Endodermal cell (in vitro differentiated cells): ENCODE results near the gene ZNF593. TPM values are rescaled to one million over a fixed set of nuclear protein-coding genes. Genes with fewer than 3 reads are reported as not detected.

Source experiments
- DNase-seq: peaks from one replicate; pipeline ENCODE4 v3.0.0-alpha.2; 2017
- H3K27ac ChIP-seq: 2 replicates; pipeline ENCODE4 v1.5.1; 2013; ENCODE audit warnings: mild to moderate bottlenecking, low read depth, low read length, moderate library complexity
- H3K27me3 ChIP-seq: 2 replicates; pipeline ENCODE4 v1.6.1; 2013; ENCODE audit warnings: mild to moderate bottlenecking, low read length, moderate library complexity; ENCODE audit not compliant: insufficient read depth, control insufficient read depth, poor library complexity, severe bottlenecking
- H3K36me3 ChIP-seq: 2 replicates; pipeline ENCODE4 v1.7.0; 2013; ENCODE audit warnings: mild to moderate bottlenecking, low read length, moderate library complexity; ENCODE audit not compliant: control insufficient read depth, insufficient read depth
- H3K4me1 ChIP-seq: one replicate; pipeline ENCODE4 v1.7.0; 2013; ENCODE audit warnings: low read length; ENCODE audit not compliant: control insufficient read depth, insufficient read depth
- H3K4me3 ChIP-seq: 2 replicates; pipeline ENCODE4 v1.5.1; 2013; ENCODE audit warnings: mild to moderate bottlenecking, low read length, moderate library complexity
- H3K9ac ChIP-seq: 2 replicates; pipeline ENCODE4 v1.6.1; 2013; ENCODE audit warnings: mild to moderate bottlenecking, low read length, moderate library complexity; ENCODE audit not compliant: poor library complexity, severe bottlenecking; ENCODE audit errors: extremely low read depth
- H3K9me3 ChIP-seq: 2 replicates; pipeline ENCODE4 v1.6.1; 2013; ENCODE audit warnings: mild to moderate bottlenecking, low read length, moderate library complexity; ENCODE audit not compliant: control insufficient read depth
- H3K27ac Mint-ChIP-seq: 2 replicates; pipeline ENCODE4 v1.8.0; 2020; ENCODE audit warnings: mixed read lengths
- H3K27me3 Mint-ChIP-seq: 2 replicates; pipeline ENCODE4 v1.8.0; 2021; ENCODE audit warnings: mild to moderate bottlenecking, mixed read lengths; ENCODE audit not compliant: insufficient read depth
- H3K36me3 Mint-ChIP-seq: 2 replicates; pipeline ENCODE4 v1.8.0; 2020; ENCODE audit warnings: low read depth, mixed read lengths
- H3K4me1 Mint-ChIP-seq: 2 replicates; pipeline ENCODE4 v1.8.0; 2020; ENCODE audit warnings: mixed read lengths
- H3K4me3 Mint-ChIP-seq: 2 replicates; pipeline ENCODE4 v1.8.0; 2020; ENCODE audit warnings: mild to moderate bottlenecking, moderate library complexity, mixed read lengths
- H3K9me3 Mint-ChIP-seq: 2 replicates; pipeline ENCODE4 v1.8.0; 2020; ENCODE audit warnings: mild to moderate bottlenecking, mixed read lengths
- WGBS, 2 experiments: methylation state at CpG; one replicate each; pipeline versions ENCODE4 v1.1.5 to v1.1.7; 2013; ENCODE audit warnings: missing lambda C conversion rate in 2 of 2, mixed read lengths in 1 of 2; ENCODE audit not compliant: insufficient coverage in 1 of 2, insufficient read length in 1 of 2; 5-methylcytosine and 5-hydroxymethylcytosine counted together
- total RNA-seq, 2 donors: library from RNA; stranded (reverse); fragmentation: NEBNext Ultra II Directional in 1 of 2; extraction: Animal tissue kit (Norgen Biotek cat#: 25700) in 1 of 2; gene quantifications; 2 replicates in 1 of 2; 3 replicates in 1 of 2; pipeline ENCODE4 v1.2.1, GENCODE V29; 2021
- TF ChIP-seq, protein P1 (sequence below): fragments of 200-600 bp; sonication (generic); conservative IDR thresholded peaks from 2 replicates; pipeline ENCODE4 v1.5.0; 2021; ENCODE audit warnings: antibody characterized with exemption, mild to moderate bottlenecking

Gene ZNF593
- total RNA-seq, 2 donors from 2014 or later: 31.4 to 33.7 TPM

DNA sequence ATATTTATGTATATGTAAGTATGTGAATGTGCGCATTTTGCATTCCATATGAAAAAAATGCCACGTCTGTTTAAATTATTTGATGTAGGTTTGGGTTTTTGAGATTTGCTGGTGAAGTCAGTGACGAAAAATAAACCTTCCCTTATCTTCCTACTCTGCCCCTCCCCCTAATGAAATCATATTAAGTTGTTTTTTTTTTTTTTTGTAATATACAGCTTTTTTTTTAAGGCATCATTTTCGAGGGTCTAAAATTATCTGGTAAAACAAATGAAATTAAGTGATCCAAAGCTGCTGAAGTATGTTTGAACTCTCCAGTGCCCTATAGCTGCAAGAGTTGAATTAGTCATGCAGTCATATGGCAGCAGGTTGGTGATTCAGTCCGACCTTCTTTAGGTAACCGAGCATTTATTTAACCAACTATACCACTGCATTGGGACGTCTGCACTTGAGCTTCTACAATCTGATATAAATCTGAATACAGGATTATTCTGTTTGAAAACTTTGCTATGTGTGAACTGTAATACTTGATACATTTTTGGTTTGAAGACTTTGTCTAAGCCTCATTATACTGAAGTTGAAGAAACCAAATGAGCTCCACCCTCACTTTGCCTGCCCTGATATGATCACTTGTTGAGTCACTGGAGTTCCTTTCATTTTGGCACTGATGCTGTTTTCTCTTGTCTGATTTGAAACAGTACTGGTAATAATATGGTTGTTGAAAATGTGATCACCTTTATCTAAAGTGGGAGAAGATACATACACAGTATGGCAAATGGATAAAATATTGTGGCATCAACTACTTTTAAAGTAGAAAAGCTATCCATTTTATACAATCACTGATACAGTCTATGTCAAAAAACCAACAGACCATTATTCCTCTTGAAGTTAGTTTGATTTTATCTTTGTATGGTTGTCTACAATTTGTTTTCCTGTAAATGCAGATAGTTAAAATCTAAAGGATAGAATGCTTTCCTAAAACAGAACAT is 46.4 kb upstream of the ZNF593 start:
- H3K27me3 Mint-ChIP-seq: no peaks in the 10 kb centered on the region
- H3K9me3 Mint-ChIP-seq: no peaks in the 10 kb centered on the region
- Histone ChIP-seq H3K36me3 (peaks cover 18% of the 10 kb centered on the region), H3K27me3 (no peaks in the 10 kb centered on the region), H3K4me1 (no peaks in the 10 kb centered on the region), H3K9me3 (no peaks in the 10 kb centered on the region), H3K4me3 (no peak overlapping the region), H3K9ac (no peak overlapping the region), H3K27ac (no peak overlapping the region)
- WGBS, 2 experiments: 88 to 100% methylated on average over 1 to 5 of the region's 7 CpGs
- no peak for DNase-seq
- H3K27ac Mint-ChIP-seq: no peak overlapping the region
- H3K36me3 Mint-ChIP-seq: peaks cover 23% of the 10 kb centered on the region
- H3K4me3 Mint-ChIP-seq: no peak overlapping the region
- TF ChIP-seq, protein P1, sequence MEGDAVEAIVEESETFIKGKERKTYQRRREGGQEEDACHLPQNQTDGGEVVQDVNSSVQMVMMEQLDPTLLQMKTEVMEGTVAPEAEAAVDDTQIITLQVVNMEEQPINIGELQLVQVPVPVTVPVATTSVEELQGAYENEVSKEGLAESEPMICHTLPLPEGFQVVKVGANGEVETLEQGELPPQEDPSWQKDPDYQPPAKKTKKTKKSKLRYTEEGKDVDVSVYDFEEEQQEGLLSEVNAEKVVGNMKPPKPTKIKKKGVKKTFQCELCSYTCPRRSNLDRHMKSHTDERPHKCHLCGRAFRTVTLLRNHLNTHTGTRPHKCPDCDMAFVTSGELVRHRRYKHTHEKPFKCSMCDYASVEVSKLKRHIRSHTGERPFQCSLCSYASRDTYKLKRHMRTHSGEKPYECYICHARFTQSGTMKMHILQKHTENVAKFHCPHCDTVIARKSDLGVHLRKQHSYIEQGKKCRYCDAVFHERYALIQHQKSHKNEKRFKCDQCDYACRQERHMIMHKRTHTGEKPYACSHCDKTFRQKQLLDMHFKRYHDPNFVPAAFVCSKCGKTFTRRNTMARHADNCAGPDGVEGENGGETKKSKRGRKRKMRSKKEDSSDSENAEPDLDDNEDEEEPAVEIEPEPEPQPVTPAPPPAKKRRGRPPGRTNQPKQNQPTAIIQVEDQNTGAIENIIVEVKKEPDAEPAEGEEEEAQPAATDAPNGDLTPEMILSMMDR: no peak
- peaks cover 21% of the 10 kb centered on the region for H3K4me1 Mint-ChIP-seq

DNA sequence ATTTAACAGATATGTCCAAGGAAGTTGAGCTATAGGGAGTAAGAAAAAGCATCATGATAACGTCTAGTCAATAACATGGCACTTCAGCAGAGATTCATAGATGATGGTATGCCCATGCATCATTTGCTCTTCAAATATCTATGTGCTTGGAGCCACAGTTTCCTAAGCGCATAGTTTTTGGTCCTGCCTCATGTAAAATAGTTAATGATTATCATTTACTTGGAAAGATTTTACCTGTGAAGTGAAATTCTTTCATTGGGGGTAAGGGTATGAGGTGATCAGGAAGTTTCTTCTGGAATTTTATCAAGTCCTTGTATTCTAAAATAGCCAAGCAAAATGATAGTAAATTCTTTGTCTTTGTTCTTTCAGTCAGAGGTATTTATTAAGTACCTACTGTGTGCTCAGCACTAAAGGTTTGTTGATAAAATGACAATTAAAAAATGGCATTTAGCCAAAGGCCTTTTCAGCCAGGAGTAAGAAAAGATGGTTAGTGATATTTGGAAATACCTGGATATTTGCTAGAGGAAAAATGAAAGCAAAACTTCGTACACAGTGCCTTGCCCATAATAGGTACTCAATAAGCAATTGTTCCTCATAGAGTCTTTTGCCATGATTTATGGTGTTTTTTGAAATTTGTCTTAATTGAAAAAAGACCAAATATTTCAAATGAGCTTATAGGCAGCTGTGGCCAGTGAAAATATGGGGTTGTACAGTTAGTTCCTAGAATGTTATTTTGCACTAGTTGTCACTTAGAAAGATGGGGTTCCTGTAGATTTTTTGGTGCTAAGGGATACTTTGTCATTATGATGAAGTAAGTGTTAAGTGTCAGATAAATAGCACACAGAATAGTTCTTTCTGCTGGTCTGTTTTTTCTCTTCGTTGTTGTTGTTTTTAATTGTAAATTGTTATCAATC is 45.0 kb upstream of the ZNF593 start:
- Histone ChIP-seq H3K4me3 (no peak overlapping the region), H3K9me3 (no peaks in the 10 kb centered on the region), H3K36me3 (peaks cover 8% of the 10 kb centered on the region), H3K27me3 (no peaks in the 10 kb centered on the region), H3K4me1 (no peaks in the 10 kb centered on the region), H3K27ac (no peak overlapping the region), H3K9ac (no peak overlapping the region)
- Mint-ChIP-seq H3K9me3 (no peaks in the 10 kb centered on the region), H3K4me1 (peaks cover 21% of the 10 kb centered on the region), H3K27me3 (no peaks in the 10 kb centered on the region), H3K36me3 (peaks cover 14% of the 10 kb centered on the region), H3K4me3 (no peak overlapping the region), H3K27ac (no peak overlapping the region)
- TF ChIP-seq, protein P1: no peak
- WGBS, 2 experiments: 83 to 92% methylated on average over 2 to 4 of the region's 4 CpGs
- DNase-seq: no peak

DNA sequence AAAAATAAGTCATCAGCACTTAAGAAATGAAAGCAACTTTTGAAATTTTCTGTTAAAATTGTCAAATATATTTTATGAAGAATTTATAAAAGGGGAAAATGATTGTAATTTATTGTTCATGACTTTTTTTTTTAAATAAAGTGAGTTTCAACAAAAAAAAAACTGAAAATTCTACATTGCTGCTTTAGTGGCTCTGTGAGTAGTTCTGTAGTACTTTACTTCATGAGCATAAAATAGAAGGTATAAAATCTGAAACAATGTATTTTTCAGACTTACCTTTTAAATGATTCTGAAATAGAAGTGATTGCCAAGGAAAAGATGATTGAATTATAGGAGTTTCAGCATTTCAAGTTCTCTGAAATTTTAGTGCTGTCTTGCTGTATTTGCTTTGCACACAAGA is 44.3 kb upstream of the ZNF593 start:
- TF ChIP-seq, protein P1: no peak
- Histone ChIP-seq H3K4me1 (no peaks in the 10 kb centered on the region), H3K36me3 (peaks cover 8% of the 10 kb centered on the region), H3K27me3 (no peaks in the 10 kb centered on the region), H3K27ac (no peak overlapping the region), H3K9me3 (no peaks in the 10 kb centered on the region), H3K9ac (no peak overlapping the region), H3K4me3 (no peak overlapping the region)
- no peak overlapping the region for H3K4me3 Mint-ChIP-seq
- DNase-seq: no peak
- peaks cover 14% of the 10 kb centered on the region for H3K36me3 Mint-ChIP-seq
- no peaks in the 10 kb centered on the region for H3K9me3 Mint-ChIP-seq
- peaks cover 21% of the 10 kb centered on the region for H3K4me1 Mint-ChIP-seq
- H3K27ac Mint-ChIP-seq: no peak overlapping the region
- no peaks in the 10 kb centered on the region for H3K27me3 Mint-ChIP-seq
